Measurements from ENCODE around the gene HERPUD1.

DNA sequence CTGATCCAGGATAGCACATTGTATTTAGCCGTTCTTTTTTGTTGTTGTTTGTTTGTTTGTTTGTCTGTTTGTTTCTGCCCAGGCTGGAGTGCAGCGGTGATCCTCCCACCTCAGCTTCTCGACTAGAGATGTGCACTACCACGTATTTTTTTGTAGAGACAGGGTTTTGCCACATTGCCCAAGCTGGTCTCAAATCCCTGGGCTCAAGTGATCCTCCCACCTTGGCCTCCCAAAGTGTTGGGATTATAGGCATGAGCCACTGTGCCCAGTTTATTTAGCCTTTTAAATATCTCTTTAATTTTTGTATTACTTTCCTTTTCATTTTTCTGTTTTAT, 48.2 kb downstream of the HERPUD1 start:
- TF ChIP-seq, protein P1, sequence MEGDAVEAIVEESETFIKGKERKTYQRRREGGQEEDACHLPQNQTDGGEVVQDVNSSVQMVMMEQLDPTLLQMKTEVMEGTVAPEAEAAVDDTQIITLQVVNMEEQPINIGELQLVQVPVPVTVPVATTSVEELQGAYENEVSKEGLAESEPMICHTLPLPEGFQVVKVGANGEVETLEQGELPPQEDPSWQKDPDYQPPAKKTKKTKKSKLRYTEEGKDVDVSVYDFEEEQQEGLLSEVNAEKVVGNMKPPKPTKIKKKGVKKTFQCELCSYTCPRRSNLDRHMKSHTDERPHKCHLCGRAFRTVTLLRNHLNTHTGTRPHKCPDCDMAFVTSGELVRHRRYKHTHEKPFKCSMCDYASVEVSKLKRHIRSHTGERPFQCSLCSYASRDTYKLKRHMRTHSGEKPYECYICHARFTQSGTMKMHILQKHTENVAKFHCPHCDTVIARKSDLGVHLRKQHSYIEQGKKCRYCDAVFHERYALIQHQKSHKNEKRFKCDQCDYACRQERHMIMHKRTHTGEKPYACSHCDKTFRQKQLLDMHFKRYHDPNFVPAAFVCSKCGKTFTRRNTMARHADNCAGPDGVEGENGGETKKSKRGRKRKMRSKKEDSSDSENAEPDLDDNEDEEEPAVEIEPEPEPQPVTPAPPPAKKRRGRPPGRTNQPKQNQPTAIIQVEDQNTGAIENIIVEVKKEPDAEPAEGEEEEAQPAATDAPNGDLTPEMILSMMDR (IDR thresholded peaks at IDR 0.05; ENCODE audit: control extremely low read depth in 1 of 3, insufficient read depth in 1 of 3, low read depth in 1 of 3, low read length in 3 of 3), result no peak
- TF ChIP-seq JUND (IDR thresholded peaks at IDR 0.05; ENCODE audit: low read length) (no peak), RAD21 (IDR thresholded peaks at IDR 0.05 in 1 of 2, conservative IDR thresholded peaks at IDR 0.05 in 1 of 2; ENCODE audit: low read depth in 2 of 2, low read length in 2 of 2) (no peak), POLR2A (IDR thresholded peaks at IDR 0.05; ENCODE audit: control extremely low read depth in 1 of 2, low read depth in 2 of 2, low read length in 2 of 2) (no peak), EP300 (IDR thresholded peaks at IDR 0.05; ENCODE audit: borderline replicate concordance in 1 of 2, low read depth in 2 of 2, low read length in 2 of 2) (no peak), CEBPB (IDR thresholded peaks at IDR 0.05; ENCODE audit: low read depth, low read length) (no peak), HDAC6 (IDR thresholded peaks at IDR 0.05; ENCODE audit: low read depth, low read length) (no peak), POLR2AphosphoS5 (IDR thresholded peaks at IDR 0.05; ENCODE audit: low read depth, low read length) (no peak), RXRA (IDR thresholded peaks at IDR 0.05; ENCODE audit: insufficient read depth, low read depth, low read length) (no peak), SIN3A (conservative IDR thresholded peaks at IDR 0.05 in 1 of 2, IDR thresholded peaks at IDR 0.05 in 1 of 2; ENCODE audit: low read depth in 1 of 2, low read length in 2 of 2) (no peak), TAF7 (optimal IDR thresholded peaks at IDR 0.05; ENCODE audit: borderline replicate concordance, low read depth, low read length) (no peak)
- TF ChIP-seq, protein P2, sequence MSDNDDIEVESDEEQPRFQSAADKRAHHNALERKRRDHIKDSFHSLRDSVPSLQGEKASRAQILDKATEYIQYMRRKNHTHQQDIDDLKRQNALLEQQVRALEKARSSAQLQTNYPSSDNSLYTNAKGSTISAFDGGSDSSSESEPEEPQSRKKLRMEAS (IDR thresholded peaks at IDR 0.05), result no peak
- TF ChIP-seq, protein P3, sequence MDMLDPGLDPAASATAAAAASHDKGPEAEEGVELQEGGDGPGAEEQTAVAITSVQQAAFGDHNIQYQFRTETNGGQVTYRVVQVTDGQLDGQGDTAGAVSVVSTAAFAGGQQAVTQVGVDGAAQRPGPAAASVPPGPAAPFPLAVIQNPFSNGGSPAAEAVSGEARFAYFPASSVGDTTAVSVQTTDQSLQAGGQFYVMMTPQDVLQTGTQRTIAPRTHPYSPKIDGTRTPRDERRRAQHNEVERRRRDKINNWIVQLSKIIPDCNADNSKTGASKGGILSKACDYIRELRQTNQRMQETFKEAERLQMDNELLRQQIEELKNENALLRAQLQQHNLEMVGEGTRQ (IDR thresholded peaks at IDR 0.05; ENCODE audit: low read length), result no peak
